B cell (primary cell): Measurements from ENCODE around the gene PRKCA. TPM values are rescaled to one million over a fixed set of nuclear protein-coding genes. Genes with fewer than 3 reads are reported as not detected.

Source experiments
- ATAC-seq: fragments of 200-7000 bp; cut with Tn5 transposase; one replicate; pipeline ENCODE4 v1.10.0; 2021; ENCODE audit warnings: low read depth, mild to moderate bottlenecking, moderate number of reproducible peaks, moderate library complexity
- CTCF ChIA-PET: fragments of 350-600 bp; sonication (Branson Sonifier 250); formaldehyde crosslinking; loops from one replicate; lab custom pipeline; 2021; ENCODE audit warnings: antibody characterized with exemption, inconsistent platforms; lab: Charles Lee
- POLR2A ChIA-PET: fragments of 350-600 bp; sonication (Branson Sonifier 250); formaldehyde crosslinking; loops from one replicate; lab custom pipeline; 2021; ENCODE audit warnings: antibody characterized with exemption; lab: Charles Lee
- DNase-seq: peaks from one replicate; pipeline ENCODE4 v3.0.0; 2013
- H2AFZ ChIP-seq: 2 replicates; pipeline ENCODE4 v1.6.1; 2012; ENCODE audit warnings: mild to moderate bottlenecking, low read depth, low read length; ENCODE audit not compliant: insufficient read depth, poor library complexity, severe bottlenecking
- H3K27ac ChIP-seq, 2 donors: 1 replicate in 1 of 2; 2 replicates in 1 of 2; pipeline ENCODE4 v1.5.1; 2012 to 2013; ENCODE audit warnings: low read length in 2 of 2, mild to moderate bottlenecking in 2 of 2, moderate library complexity in 1 of 2
- H3K27me3 ChIP-seq, 4 experiments: fragments of 200-600 bp in 1 of 4; sonication (generic) in 1 of 4; replicated peaks in 1 of 4; 1 replicate in 2 of 4; 2 replicates in 2 of 4; pipeline versions ENCODE4 v1.6.1 to v1.7.0; 2013 to 2016; ENCODE audit warnings: low read length in 3 of 4, mild to moderate bottlenecking in 2 of 4, mixed read lengths in 1 of 4, moderate library complexity in 1 of 4; ENCODE audit not compliant: insufficient read depth in 4 of 4, control insufficient read depth in 3 of 4; ENCODE audit errors: control extremely low read depth in 1 of 4
- H3K36me3 ChIP-seq, 2 experiments: replicated peaks in 1 of 2; 1 replicate in 1 of 2; 2 replicates in 1 of 2; pipeline versions ENCODE4 v1.6.1 to v1.7.1; 2013; ENCODE audit warnings: low read length in 1 of 2; ENCODE audit not compliant: insufficient read depth in 2 of 2, control insufficient read depth in 1 of 2; ENCODE audit errors: control extremely low read depth in 1 of 2, extremely low read depth in 1 of 2
- H3K4me1 ChIP-seq, 2 donors: fragments of 200-600 bp in 1 of 2; sonication (generic) in 1 of 2; 1 replicate in 1 of 2; 2 replicates in 1 of 2; pipeline versions ENCODE4 v1.5.1 to v1.6.1; 2013 to 2017; ENCODE audit warnings: low read length in 2 of 2; ENCODE audit not compliant: control insufficient read depth in 2 of 2, insufficient read depth in 2 of 2
- H3K4me2 ChIP-seq: replicated peaks from 2 replicates; pipeline ENCODE3; 2012; ENCODE audit warnings: mild to moderate bottlenecking, low read depth, low read length; ENCODE audit not compliant: poor library complexity, severe bottlenecking
- H3K4me3 ChIP-seq, 5 experiments: fragments of 200-600 bp in 1 of 5; sonication (generic) in 1 of 5; 1 replicate in 3 of 5; 2 replicates in 2 of 5; pipeline versions ENCODE4 v1.5.1 to v1.7.0; 2011 to 2016; ENCODE audit warnings: low read length in 4 of 5, mild to moderate bottlenecking in 4 of 5, low read depth in 2 of 5, control low read depth in 1 of 5, moderate library complexity in 1 of 5; ENCODE audit not compliant: insufficient read depth in 1 of 5; ENCODE audit errors: control extremely low read depth in 1 of 5, extremely low read depth in 1 of 5
- H3K79me2 ChIP-seq: fragments of 200-600 bp; sonication (generic); one replicate; pipeline ENCODE4 v1.6.0; 2016; ENCODE audit warnings: low read length; ENCODE audit not compliant: control insufficient read depth, insufficient read depth
- H3K9ac ChIP-seq: fragments of 200-600 bp; sonication (generic); 2 replicates; pipeline ENCODE4 v1.6.1; 2017; ENCODE audit warnings: mild to moderate bottlenecking, low read length, moderate library complexity
- H3K9me3 ChIP-seq, 3 donors: one replicate each; pipeline versions ENCODE4 v1.6.1 to v1.7.1; 2013; ENCODE audit warnings: low read length in 2 of 3; ENCODE audit not compliant: control insufficient read depth in 2 of 3, insufficient read depth in 1 of 3; ENCODE audit errors: control extremely low read depth in 1 of 3
- H4K20me1 ChIP-seq: 2 replicates; pipeline ENCODE4 v1.6.0; 2012; ENCODE audit warnings: mild to moderate bottlenecking, low read length; ENCODE audit not compliant: insufficient read depth, control insufficient read depth, poor library complexity, severe bottlenecking
- H3K27ac Mint-ChIP-seq: one replicate; pipeline ENCODE4 v1.8.0; 2021; ENCODE audit warnings: mixed read lengths
- H3K27me3 Mint-ChIP-seq: one replicate; pipeline ENCODE4 v1.8.0; 2021; ENCODE audit warnings: mixed read lengths
- H3K4me1 Mint-ChIP-seq: one replicate; pipeline ENCODE4 v1.8.0; 2021; ENCODE audit warnings: mixed read lengths
- H3K4me3 Mint-ChIP-seq: one replicate; pipeline ENCODE4 v1.8.0; 2021; ENCODE audit warnings: mixed read lengths
- H3K9me3 Mint-ChIP-seq: one replicate; pipeline ENCODE4 v1.8.0; 2022; ENCODE audit warnings: mixed read lengths; ENCODE audit not compliant: insufficient read depth
- EZH2 ChIP-seq: IDR thresholded peaks from 2 replicates; pipeline ENCODE4 v1.6.1; 2012; ENCODE audit warnings: borderline replicate concordance, low read depth, mild to moderate bottlenecking, moderate library complexity, low read length; ENCODE audit not compliant: insufficient read depth, poor library complexity, severe bottlenecking
- WGBS: methylation state at CpG from one replicate; pipeline ENCODE4 v1.1.5; 2013; ENCODE audit warnings: missing lambda C conversion rate; ENCODE audit not compliant: insufficient coverage; 5-methylcytosine and 5-hydroxymethylcytosine counted together
- intact Hi-C: fragments of 100-400 bp; cut with micrococcal nuclease; formaldehyde crosslinking; loops from one replicate; pipeline ENCODE4 v1.10.0; 2022
- polyA plus RNA-seq: library from polyadenylated mRNA; depleted of rRNA; stranded (reverse); fragments of >200 nt; gene quantifications from 2 replicates; pipeline ENCODE4 v1.2.3, GENCODE V29; 2012
- total RNA-seq, 2 donors: library from RNA; stranded (reverse); fragments of 120-200 nt in 1 of 2; gene quantifications; 1 replicate in 1 of 2; 2 replicates in 1 of 2; pipeline versions ENCODE4 v1.2.3 to v1.2.4, GENCODE V29; 2013 to 2022
- TF ChIP-seq, protein P1 (sequence below): fragments of 200-600 bp; IDR thresholded peaks from one replicate; pipeline ENCODE4 v1.8.0; 2022; ENCODE audit warnings: antibody characterized with exemption, mild to moderate bottlenecking

The PRKCA gene
- total and polyA plus RNA-seq, 2 donors (not counting 1 experiment from before 2014, with no cell fraction given) = 0.33 to 7.7 TPM

DNA sequence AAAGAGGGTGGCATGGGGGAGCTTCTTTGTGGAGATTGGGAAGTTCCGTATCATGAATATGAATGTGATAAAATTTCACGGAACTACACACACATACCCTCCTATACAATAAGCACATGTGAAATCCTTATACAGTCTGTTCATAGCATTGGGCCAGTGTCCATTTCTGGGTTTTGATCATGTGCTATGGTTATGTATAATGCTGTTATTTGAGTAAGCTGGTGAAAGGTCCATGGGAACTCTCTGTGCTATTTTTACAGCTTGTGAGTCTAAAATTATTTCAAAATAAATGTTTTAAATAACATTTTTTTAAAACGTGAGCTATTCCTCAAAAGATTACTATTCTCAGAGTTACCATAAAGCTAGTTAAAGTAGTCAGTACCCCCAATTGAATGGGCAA, 327.3 kb downstream of the PRKCA start:
- CTCF ChIA-PET = no interaction called here

DNA sequence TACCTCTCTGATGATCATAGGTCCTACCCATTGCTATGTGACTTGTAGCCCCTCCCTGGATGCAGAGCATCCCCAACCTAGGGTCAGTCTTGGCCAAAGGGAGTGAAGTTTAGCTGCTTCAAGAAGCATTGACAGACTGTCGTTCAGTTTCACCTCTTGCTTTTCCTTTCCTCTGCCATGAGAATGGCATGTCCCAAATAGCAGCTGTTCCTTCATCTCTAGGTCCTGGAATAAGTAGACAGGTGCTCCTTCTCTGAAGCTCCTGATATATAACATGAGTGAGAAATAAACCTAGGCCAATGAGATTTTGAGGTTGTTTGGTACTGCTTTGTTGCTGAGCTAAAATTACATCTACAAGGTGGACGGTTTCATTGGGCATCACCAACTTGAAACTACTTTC, 328.0 kb downstream of the PRKCA start:
- H3K27me3 ChIP-seq = no peaks in the 10 kb centered on the region
- Mint-ChIP-seq H3K4me1 (no peaks in the 10 kb centered on the region), H3K27ac (no peak overlapping the region), H3K27me3 (no peaks in the 10 kb centered on the region), H3K4me3 (no peak overlapping the region), H3K9me3 (no peaks in the 10 kb centered on the region)
- no peak overlapping the region for H3K27ac ChIP-seq
- H2AFZ ChIP-seq = no peak overlapping the region
- ATAC-seq (no peak), DNase-seq (no peak)
- no peak overlapping the region for H3K9ac ChIP-seq
- H4K20me1 ChIP-seq = no peaks in the 10 kb centered on the region
- CTCF ChIA-PET = no interaction called here
- POLR2A ChIA-PET = no interaction called here
- intact Hi-C loops = no loop called here
- H3K4me1 ChIP-seq = no peaks in the 10 kb centered on the region
- WGBS = no CpG with 5 or more reads among the region's 2 CpGs
- H3K36me3 ChIP-seq = no peaks in the 10 kb centered on the region
- H3K9me3 ChIP-seq = no peaks in the 10 kb centered on the region
- no peak overlapping the region for H3K4me3 ChIP-seq
- no peaks in the 10 kb centered on the region for H3K79me2 ChIP-seq
- H3K4me2 ChIP-seq = no peak overlapping the region
- TF ChIP-seq, protein P1, sequence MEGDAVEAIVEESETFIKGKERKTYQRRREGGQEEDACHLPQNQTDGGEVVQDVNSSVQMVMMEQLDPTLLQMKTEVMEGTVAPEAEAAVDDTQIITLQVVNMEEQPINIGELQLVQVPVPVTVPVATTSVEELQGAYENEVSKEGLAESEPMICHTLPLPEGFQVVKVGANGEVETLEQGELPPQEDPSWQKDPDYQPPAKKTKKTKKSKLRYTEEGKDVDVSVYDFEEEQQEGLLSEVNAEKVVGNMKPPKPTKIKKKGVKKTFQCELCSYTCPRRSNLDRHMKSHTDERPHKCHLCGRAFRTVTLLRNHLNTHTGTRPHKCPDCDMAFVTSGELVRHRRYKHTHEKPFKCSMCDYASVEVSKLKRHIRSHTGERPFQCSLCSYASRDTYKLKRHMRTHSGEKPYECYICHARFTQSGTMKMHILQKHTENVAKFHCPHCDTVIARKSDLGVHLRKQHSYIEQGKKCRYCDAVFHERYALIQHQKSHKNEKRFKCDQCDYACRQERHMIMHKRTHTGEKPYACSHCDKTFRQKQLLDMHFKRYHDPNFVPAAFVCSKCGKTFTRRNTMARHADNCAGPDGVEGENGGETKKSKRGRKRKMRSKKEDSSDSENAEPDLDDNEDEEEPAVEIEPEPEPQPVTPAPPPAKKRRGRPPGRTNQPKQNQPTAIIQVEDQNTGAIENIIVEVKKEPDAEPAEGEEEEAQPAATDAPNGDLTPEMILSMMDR = no peak
- no peak for TF ChIP-seq EZH2

More for the DNA sequence above, 327.3 kb downstream of the PRKCA start:
- Histone ChIP-seq H3K79me2 (no peaks in the 10 kb centered on the region), H4K20me1 (no peaks in the 10 kb centered on the region), H3K4me2 (no peak overlapping the region), H2AFZ (no peak overlapping the region), H3K9me3 (no peaks in the 10 kb centered on the region), H3K4me1 (no peaks in the 10 kb centered on the region), H3K9ac (no peak overlapping the region), H3K27me3 (no peaks in the 10 kb centered on the region), H3K27ac (no peak overlapping the region), H3K4me3 (no peak overlapping the region), H3K36me3 (no peaks in the 10 kb centered on the region)
- H3K9me3 Mint-ChIP-seq = no peaks in the 10 kb centered on the region
- ATAC-seq (no peak), DNase-seq (no peak)
- WGBS = no CpG with 5 or more reads among the region's 3 CpGs
- POLR2A ChIA-PET = no interaction called here
- H3K27ac Mint-ChIP-seq = no peak overlapping the region
- intact Hi-C loops = no loop called here
- H3K27me3 Mint-ChIP-seq = no peaks in the 10 kb centered on the region
- no peaks in the 10 kb centered on the region for H3K4me1 Mint-ChIP-seq
- TF ChIP-seq, protein P1 = no peak
- no peak for TF ChIP-seq EZH2
- H3K4me3 Mint-ChIP-seq = no peak overlapping the region
